Thoracic aorta (tissue), 2 donors: ENCODE data around the gene CPO. TPM values are rescaled to one million over a fixed set of nuclear protein-coding genes. Genes with fewer than 3 reads are reported as not detected.

Experiments used
- ATAC-seq: fragments of 150-250 bp; one replicate; pipeline ENCODE4 v1.8.0; 2017; ENCODE audit warnings: low read depth; ENCODE audit not compliant: insufficient number of reproducible peaks, low FRiP score
- DNase-seq: peaks from one replicate; pipeline ENCODE4 v3.0.0-alpha.2; 2020; ENCODE audit warnings: low spot score
- H3K27ac ChIP-seq, 2 donors: fragments of 200-600 bp; sonication (generic); 1 replicate in 1 of 2; 2 replicates in 1 of 2; pipeline ENCODE4 v1.5.1; 2016; ENCODE audit warnings: mild to moderate bottlenecking in 2 of 2, moderate library complexity in 2 of 2
- H3K27me3 ChIP-seq: fragments of 200-600 bp; sonication (generic); replicated peaks from 2 replicates; pipeline ENCODE4 v1.6.0; 2016; ENCODE audit warnings: mild to moderate bottlenecking; ENCODE audit not compliant: insufficient read depth
- H3K36me3 ChIP-seq: fragments of 200-600 bp; sonication (generic); one replicate; pipeline ENCODE4 v1.5.1; 2016
- H3K4me1 ChIP-seq, 2 donors: fragments of 200-600 bp; sonication (generic); 1 replicate in 1 of 2; 2 replicates in 1 of 2; pipeline versions ENCODE4 v1.5.1 to v1.6.0; 2016; ENCODE audit warnings: low read depth in 2 of 2, mild to moderate bottlenecking in 1 of 2; ENCODE audit not compliant: control insufficient read depth in 1 of 2
- H3K4me3 ChIP-seq: fragments of 200-600 bp; sonication (generic); 2 replicates; pipeline ENCODE4 v1.5.1; 2016; ENCODE audit warnings: mild to moderate bottlenecking
- H3K9me3 ChIP-seq: fragments of 200-600 bp; sonication (generic); 2 replicates; pipeline ENCODE4 v1.5.1; 2016
- total RNA-seq, 2 donors: library from RNA; depleted of rRNA; stranded (reverse); fragments of >200 nt; gene quantifications; one replicate each; pipeline versions ENCODE4 v1.1.0 to v1.2.3, GENCODE V29; 2016
- TF ChIP-seq, protein P1 (sequence below): fragments of 200-600 bp; sonication (generic); IDR thresholded peaks from one replicate; pipeline ENCODE4 v1.5.1; 2019; ENCODE audit warnings: antibody characterized with exemption

CPO gene
- total RNA-seq, 2 donors from 2014 or later: 3.0 TPM; not detected in 1

DNA sequence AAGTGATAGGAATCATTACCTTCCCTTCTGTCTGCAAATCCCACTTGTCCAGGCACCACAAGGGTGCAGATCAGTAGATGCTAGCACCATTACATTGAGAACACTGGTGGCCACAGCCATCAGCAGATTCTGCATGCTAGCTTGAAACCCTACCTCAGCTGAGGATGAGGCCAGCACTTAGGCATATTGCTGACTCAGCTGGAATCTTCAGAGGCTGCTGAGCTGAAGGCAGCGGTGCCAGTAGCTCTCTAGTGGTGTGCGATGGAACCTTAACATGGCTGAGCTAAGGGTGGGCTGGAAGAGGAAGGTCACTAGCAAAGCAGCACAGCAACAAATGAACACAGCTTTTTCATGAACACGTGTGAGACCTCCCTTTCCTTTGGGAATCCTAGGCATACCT is 19.0 kb upstream of the CPO start:
- no peak for DNase-seq
- no peak for ATAC-seq
- TF ChIP-seq, protein P1, sequence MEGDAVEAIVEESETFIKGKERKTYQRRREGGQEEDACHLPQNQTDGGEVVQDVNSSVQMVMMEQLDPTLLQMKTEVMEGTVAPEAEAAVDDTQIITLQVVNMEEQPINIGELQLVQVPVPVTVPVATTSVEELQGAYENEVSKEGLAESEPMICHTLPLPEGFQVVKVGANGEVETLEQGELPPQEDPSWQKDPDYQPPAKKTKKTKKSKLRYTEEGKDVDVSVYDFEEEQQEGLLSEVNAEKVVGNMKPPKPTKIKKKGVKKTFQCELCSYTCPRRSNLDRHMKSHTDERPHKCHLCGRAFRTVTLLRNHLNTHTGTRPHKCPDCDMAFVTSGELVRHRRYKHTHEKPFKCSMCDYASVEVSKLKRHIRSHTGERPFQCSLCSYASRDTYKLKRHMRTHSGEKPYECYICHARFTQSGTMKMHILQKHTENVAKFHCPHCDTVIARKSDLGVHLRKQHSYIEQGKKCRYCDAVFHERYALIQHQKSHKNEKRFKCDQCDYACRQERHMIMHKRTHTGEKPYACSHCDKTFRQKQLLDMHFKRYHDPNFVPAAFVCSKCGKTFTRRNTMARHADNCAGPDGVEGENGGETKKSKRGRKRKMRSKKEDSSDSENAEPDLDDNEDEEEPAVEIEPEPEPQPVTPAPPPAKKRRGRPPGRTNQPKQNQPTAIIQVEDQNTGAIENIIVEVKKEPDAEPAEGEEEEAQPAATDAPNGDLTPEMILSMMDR: no peak
- Histone ChIP-seq H3K4me3 (no peak overlapping the region), H3K27me3 (no peaks in the 10 kb centered on the region), H3K9me3 (no peaks in the 10 kb centered on the region), H3K36me3 (no peaks in the 10 kb centered on the region), H3K4me1 (no peaks in the 10 kb centered on the region), H3K27ac (no peak overlapping the region)

DNA sequence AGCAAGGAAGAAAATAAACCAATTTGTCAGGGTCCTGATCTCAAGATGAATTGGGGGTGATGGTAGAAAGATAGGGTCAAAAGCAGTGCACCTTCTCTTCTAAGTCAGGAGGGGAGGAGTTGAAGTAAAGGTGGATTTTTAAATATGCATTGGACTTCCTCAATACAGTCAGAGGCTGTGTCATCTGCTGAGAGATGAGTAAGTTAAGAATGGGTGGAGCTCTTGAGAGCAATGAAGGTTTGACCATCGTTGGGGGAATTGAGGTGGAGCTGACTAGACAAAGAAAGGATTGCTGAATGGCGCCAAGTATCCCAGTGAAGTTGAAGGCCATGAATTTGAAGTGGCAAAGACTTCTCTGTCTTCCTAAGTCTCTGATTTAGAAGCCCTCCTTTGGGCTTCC is 18.4 kb upstream of the CPO start:
- TF ChIP-seq, protein P1: no peak
- H3K4me3 ChIP-seq: no peak overlapping the region
- ATAC-seq (no peak), DNase-seq (no peak)
- H3K27me3 ChIP-seq: no peaks in the 10 kb centered on the region
- no peaks in the 10 kb centered on the region for H3K9me3 ChIP-seq
- H3K4me1 ChIP-seq: no peaks in the 10 kb centered on the region
- H3K27ac ChIP-seq: no peak overlapping the region
- H3K36me3 ChIP-seq: no peaks in the 10 kb centered on the region

DNA sequence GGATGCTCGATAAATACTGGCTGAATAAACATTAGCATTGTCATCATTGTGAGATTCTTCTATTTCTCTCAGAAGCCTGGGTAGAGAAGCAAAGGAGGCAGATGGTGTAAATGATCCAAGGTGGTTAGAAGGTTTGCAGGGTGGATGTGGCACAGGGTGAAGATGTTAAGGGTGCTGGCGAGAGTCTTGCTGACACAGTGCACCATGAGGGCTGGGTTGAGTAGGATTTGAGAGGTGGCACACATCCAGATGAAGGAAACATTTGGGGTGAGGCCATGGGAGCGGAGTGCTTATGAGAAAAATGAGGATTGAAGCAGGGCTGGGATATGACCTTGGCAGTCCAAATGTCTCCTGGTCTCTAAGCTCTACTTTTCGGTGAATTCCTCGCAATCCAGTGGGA is 17.8 kb upstream of the CPO start:
- Histone ChIP-seq H3K4me1 (no peaks in the 10 kb centered on the region), H3K36me3 (no peaks in the 10 kb centered on the region), H3K27ac (no peak overlapping the region), H3K9me3 (no peaks in the 10 kb centered on the region), H3K27me3 (no peaks in the 10 kb centered on the region), H3K4me3 (no peak overlapping the region)
- ATAC-seq: no peak
- TF ChIP-seq, protein P1: no peak
- DNase-seq: no peak

DNA sequence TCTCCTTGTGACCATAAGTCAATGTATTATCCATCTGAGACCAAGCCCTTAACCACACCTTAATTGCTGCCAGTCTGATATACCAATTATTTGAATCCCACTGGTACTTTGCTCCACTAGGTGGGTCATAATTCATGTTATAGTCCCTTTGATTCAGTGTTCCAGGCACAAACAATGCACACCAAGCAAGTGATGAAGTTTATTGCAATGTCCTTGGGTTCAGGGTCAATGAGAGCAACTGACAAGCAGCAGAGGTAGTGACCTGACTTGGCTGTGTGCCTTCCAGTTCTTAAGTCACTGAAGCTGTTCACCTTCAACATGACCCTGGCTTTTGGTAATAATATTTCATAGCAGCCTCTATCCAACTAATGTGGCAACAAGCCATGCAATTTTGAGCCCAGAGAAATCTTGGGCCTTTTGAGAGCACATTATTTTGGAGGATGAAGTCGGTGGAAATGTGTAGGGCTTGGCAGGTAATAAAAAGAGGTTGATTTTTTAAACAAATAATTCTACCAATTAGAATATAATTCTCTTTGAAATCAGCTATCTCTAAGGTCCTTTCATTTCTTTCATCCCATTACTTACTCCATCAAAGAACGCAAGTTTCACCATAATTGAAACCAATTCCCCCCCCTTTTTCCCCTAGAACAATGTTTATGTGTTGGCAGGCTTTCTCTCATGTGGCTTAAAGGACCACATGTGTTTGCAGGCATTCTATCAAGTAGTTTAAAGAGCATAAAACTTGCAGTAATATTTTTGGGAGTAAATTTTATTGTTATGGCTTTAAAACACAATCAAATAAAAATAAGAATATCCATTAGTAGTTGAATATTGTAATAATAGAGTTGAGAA is 3.1 kb upstream of the CPO start:
- no peaks in the 10 kb centered on the region for H3K27me3 ChIP-seq
- no peak overlapping the region for H3K27ac ChIP-seq
- peaks cover 3 to 13% of the 10 kb centered on the region in 2 donors for H3K4me1 ChIP-seq

DNA sequence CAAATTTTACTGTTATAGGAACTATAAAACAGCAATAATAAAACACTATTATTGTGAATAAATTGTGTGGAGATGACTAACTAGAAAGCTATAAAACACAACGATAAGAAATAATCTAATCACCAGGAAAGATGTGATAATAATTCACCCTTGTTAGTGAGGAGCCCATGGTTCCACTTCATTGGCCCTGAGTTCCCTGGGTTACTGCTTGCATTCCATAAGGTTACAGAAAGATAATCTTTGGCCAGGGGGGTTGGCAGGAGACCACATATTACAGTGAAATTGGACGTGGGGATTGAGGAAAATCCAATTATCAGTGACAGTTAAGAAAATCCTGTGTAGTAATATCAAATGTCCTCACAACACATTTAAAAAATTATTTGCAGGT is 2.5 kb upstream of the CPO start:
- Histone ChIP-seq H3K36me3 (no peaks in the 10 kb centered on the region), H3K4me3 (no peak overlapping the region), H3K27me3 (no peaks in the 10 kb centered on the region), H3K27ac (no peak overlapping the region), H3K4me1 (peaks cover 3 to 13% of the 10 kb centered on the region in 2 donors), H3K9me3 (no peaks in the 10 kb centered on the region)
- no peak for ATAC-seq
- TF ChIP-seq, protein P1: no peak
- no peak for DNase-seq

More for the DNA sequence above, 3.1 kb upstream of the CPO start:
- TF ChIP-seq, protein P1: no peak
- no peak for ATAC-seq
- Histone ChIP-seq H3K4me3 (no peak overlapping the region), H3K9me3 (no peaks in the 10 kb centered on the region), H3K36me3 (no peaks in the 10 kb centered on the region)
- no peak for DNase-seq
